GM18520 (cell line): ENCODE data around the gene CMTM3.
"Not testable (repeated sequence)": the region's sequence is repeated elsewhere in the genome, so short reads cannot be mapped to it uniquely, and the experiment has no call there.

Experiments
- ATAC-seq: cut with Tn5 transposase; IDR thresholded peaks from one replicate; pipeline ENCODE4 v1.9.1; 2021; ENCODE audit not compliant: unreplicated experiment

The CMTM3 gene

DNA sequence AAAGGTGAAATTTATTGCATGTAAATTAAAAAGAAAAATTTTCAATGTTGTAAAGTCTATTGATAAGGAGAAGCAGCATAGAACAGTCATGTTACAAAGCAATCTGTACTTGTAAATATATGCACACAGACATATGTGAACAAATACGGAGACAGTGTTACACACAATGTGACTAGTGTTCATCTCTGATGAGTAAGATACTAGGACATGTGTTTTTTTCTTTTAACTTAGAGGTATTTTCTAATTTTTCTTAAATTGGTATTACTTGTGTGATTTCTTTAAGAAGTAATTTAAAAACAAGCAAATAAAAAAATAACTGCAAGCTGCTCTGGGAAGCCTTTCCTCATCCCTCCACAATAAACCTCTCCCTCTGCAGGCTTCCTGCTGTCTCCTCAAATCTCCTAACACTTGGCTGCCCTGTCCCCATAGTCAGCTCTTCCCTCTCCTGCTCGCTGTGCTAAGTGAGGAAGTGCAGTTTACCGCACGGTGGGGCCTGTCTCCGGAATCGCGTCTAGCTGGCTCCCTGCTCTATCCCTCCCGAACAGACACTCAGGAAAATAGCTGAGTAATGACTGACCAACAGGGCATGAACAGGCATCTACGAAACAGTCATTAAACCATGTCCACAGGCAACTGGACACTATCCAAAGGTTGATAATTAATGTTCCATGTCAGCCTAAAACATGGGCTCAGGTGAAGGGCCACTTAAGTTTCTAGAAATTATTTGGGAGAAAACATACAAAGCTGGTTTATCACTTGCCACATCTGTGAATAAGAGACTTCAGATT, 56.1 kb downstream of the CMTM3 start:
- no peak for ATAC-seq

DNA sequence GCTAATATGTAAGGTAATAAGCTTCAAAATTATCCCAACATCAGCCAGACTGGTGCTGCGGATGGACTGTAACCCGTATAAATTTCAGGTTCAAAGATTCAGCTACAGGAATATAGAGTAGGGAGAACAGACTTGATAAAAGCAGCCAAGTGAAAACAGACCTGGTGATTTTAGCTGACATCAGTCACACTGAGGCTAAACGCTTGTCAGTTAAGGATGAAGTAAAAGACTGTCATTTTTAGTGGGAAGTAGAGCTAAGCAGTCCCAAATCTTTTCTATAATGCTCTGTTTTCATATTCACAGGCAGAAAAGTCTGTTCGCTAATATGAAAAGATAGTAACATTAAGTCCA, 56.7 kb downstream of the CMTM3 start:
- no peak for ATAC-seq

DNA sequence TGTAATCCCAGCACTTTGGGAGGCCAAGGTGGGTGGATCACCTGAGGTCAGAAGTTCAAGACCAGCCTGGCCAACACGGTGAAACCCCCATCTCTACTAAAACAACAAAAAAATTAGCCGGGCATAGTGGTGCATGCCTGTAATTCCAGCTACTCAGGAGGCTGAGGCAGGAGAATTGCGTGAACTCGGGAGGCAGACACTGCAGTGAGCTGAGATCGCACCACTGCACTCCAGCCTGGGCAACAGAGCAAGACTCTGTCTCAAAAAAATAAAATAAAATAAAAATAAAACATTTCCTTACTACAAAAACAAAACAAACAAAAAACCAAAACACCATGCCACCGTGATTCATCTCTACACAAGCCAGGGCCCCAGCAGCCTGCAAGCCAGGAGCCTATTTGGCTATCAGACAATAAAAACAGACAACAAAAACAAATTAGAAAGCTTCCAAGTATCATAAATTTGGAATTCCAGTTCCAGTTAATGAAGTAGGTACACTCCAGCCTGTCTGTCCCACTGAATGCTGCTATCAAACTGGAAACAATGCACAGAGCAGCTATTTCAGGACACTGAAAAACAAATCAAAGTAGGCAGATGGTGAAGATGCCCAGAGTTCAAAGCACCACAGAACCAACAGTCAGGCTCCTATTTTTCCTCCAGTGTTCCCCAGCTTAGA, 57.3 kb downstream of the CMTM3 start:
- ATAC-seq, result not testable (repeated sequence)

GRCh38 chr16:66662445-66663194, 58.1 kb downstream of the CMTM3 start:
- no peak for ATAC-seq
